GM12875 (cell line): ENCODE results near the gene GUCY2C.

Experiments
- H3K4me3 ChIP-seq: one replicate; pipeline ENCODE4 v1.5.1; 2011; ENCODE audit warnings: low read depth, low read length, control low read depth
- TF ChIP-seq, protein P1 (sequence below): IDR thresholded peaks from 2 replicates; pipeline ENCODE4 v1.5.1; 2011; ENCODE audit warnings: low read depth, mild to moderate bottlenecking, control low read depth, inconsistent platforms, low read length, moderate library complexity, borderline replicate concordance; ENCODE audit not compliant: insufficient read depth

Gene GUCY2C

DNA sequence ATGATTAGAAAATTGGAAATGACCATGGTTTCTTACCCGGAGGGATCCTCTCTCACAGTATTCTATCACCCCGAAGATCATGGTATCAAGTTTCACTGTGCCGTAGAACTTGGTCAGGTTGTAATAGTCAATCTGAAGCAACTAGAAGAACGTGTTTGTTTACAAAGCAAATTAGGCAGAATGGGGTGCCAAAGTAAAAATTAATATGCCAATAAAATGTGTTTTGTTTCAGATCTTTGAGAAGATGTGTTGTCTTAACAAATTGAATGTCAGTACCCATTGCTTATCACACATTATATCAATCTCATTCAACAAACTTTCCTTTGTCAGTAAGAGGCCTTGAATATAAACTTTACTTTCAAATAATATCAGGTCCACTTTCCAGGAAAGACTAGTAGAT lies 45.0 kb downstream of the GUCY2C start:
- H3K4me3 ChIP-seq: no peak overlapping the region
- TF ChIP-seq, protein P1, sequence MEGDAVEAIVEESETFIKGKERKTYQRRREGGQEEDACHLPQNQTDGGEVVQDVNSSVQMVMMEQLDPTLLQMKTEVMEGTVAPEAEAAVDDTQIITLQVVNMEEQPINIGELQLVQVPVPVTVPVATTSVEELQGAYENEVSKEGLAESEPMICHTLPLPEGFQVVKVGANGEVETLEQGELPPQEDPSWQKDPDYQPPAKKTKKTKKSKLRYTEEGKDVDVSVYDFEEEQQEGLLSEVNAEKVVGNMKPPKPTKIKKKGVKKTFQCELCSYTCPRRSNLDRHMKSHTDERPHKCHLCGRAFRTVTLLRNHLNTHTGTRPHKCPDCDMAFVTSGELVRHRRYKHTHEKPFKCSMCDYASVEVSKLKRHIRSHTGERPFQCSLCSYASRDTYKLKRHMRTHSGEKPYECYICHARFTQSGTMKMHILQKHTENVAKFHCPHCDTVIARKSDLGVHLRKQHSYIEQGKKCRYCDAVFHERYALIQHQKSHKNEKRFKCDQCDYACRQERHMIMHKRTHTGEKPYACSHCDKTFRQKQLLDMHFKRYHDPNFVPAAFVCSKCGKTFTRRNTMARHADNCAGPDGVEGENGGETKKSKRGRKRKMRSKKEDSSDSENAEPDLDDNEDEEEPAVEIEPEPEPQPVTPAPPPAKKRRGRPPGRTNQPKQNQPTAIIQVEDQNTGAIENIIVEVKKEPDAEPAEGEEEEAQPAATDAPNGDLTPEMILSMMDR: no peak

DNA sequence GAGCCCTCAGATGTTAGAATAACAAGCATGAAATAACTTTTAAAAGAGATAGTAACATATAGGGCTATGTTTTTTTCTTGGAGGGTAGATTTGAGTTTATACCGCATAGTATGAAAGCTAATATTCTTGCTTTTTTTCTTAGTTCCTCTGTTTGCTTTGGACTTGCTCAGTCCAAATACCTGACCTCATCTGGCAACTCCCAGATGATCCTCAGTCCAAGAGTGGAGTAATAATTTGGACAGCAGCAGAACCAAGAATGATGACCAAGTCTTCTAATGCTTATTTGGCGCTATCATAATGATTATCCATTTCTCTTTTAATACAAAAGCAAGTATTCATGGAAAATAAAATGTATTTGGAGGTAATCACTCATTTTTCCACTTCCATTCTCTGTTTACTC lies 45.6 kb downstream of the GUCY2C start:
- H3K4me3 ChIP-seq: no peak overlapping the region
- TF ChIP-seq, protein P1: no peak

DNA sequence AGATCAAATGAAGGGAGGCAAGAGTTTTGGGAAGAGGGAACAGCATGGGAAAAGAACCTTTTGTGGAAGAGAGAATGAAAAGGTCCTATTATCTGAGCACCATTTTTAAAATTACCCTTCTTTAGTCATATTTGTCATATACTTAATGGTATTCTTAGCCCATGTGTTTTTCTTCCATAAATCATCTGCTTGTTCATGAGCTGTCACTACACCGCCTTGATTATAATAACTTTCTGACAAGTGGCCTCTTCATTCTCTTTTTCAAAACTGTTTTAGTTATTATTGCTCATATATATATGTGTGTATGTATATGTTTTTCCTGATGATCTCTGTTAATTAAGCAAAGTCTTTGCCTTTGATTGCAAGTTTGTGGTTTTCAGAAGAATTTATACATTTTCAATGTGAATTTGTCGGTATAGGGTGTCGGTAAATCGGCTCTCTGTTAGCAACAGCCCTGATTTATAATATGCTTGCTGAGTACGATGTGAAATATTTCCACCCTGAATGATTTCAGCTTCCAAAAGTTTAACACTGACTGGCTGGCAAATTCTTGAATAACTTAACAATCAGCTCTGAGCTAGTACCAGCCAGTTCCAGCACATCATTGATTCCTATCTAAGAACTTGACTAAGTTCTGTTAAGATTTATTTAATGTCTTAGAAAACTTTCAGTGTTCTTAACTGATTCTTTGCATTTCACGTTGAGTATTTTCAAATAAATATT lies 49.2 kb downstream of the GUCY2C start:
- TF ChIP-seq, protein P1: no peak
- H3K4me3 ChIP-seq: no peak overlapping the region

DNA sequence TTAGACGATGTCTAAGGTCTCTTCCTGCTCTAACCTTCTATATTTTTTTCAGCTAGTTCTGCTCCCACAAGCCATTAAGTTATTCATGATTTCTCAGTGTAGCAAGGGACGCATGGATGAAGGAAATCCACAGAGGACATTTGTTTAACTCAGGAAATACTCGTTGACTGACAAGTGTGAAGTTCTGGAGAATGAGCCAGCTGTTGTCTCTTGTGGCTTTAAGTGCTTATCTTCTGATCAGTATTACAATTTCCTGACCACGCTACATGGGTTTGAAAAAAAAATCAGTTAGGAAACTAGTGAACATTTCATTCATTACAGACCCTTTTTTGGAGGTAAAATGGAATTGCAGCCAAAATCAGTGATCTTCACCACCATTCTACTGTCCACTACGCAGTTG lies 53.1 kb downstream of the GUCY2C start:
- TF ChIP-seq, protein P1: no peak
- H3K4me3 ChIP-seq: no peak overlapping the region

DNA sequence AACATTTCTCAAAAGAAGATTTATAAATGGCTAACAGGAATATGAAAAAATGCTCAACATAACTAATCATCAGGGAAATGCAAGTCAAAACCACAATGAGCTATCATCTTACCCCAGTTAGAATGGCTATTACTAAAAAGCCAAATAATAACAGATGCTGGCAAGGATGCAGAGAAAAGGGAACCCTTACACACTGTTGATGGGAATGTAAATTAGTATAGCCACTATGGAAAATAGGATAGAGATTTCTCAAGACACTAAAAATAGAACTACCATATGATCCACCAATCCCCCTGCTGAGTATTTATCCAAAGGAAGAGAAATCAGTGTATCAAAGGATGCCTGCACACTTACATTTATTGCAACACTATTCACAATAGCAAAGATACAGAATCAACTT lies 58.3 kb downstream of the GUCY2C start:
- TF ChIP-seq, protein P1: no peak
- no peak overlapping the region for H3K4me3 ChIP-seq

DNA sequence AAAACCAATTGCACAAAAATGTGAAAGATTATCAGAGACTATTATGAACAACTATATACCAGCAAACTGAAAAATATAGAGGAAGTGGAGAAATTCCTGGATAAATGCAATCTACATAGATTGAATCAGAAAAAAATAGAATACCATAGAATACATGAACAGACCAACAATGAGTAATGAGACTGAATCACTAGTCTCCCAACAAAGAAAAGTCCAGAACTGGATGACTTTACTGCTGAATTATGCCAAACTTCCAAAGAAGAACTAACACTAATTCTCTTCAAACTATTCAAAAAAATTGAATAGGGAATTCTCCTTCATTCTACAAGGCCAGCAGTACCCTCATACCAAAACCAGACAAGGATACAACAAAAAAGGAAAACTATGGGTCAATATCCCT lies 60.6 kb downstream of the GUCY2C start:
- H3K4me3 ChIP-seq: no peak overlapping the region
- TF ChIP-seq, protein P1: no peak

DNA sequence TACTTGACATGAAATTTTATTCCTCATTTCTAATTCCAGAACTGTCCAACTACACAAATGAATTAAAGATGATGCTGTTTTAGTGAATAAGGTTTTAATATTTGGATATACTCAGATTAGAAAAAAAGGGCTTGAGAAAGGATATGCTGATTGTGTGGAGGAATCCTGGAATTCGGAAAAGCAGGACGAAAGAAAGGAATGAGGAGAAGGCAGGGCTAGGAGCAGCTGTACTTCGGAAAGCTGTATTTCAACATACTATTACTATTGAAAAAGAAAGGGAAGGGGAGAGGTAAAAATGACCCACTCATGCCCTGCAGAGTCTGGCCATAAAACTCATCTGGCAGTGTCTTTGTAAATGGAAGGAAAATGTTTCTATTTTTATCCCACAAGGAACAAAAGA lies 65.6 kb downstream of the GUCY2C start:
- TF ChIP-seq, protein P1: no peak
- no peak overlapping the region for H3K4me3 ChIP-seq
